HCT116 (cell line): ENCODE results near the gene PPFIBP1.

Source experiments
- CTCF ChIP-seq, 3 experiments: fragments of 200-600 bp in 1 of 3; sonication (generic) in 1 of 3; IDR thresholded peaks in 2 of 3; conservative IDR thresholded peaks in 1 of 3; 2 replicates each; pipeline ENCODE4 v1.5.1; 2012 to 2017; ENCODE audit warnings: low read depth in 2 of 3, low read length in 2 of 3, antibody characterized with exemption in 1 of 3, borderline replicate concordance in 1 of 3, control low read depth in 1 of 3, mild to moderate bottlenecking in 1 of 3, mixed read lengths in 1 of 3, mixed run types in 1 of 3, moderate library complexity in 1 of 3; ENCODE audit not compliant: insufficient read depth in 1 of 3
- EZH2 ChIP-seq: fragments of 200-600 bp; sonication (generic); IDR thresholded peaks from 2 replicates; pipeline ENCODE4 v1.6.1; 2017; ENCODE audit warnings: antibody characterized with exemption, mixed run types
- EZH2phosphoT487 ChIP-seq: fragments of 200-600 bp; IDR thresholded peaks from 2 replicates; pipeline ENCODE4 v1.6.1; 2018; ENCODE audit warnings: antibody characterized with exemption, borderline replicate concordance
- JUND ChIP-seq: IDR thresholded peaks from 2 replicates; pipeline ENCODE4 v1.6.1; 2012
- POLR2A ChIP-seq: IDR thresholded peaks from 2 replicates; pipeline ENCODE4 v1.7.0; 2011; ENCODE audit warnings: borderline replicate concordance; ENCODE audit not compliant: insufficient read depth, insufficient read length; ENCODE audit errors: extremely low read depth
- POLR2AphosphoS5 ChIP-seq: IDR thresholded peaks from 2 replicates; pipeline ENCODE4 v1.6.1; 2011; ENCODE audit warnings: mild to moderate bottlenecking, low read depth, low read length, moderate library complexity
- SRF ChIP-seq: IDR thresholded peaks from 2 replicates; pipeline ENCODE4 v1.6.1; 2012; ENCODE audit warnings: low read depth
- YY1 ChIP-seq: IDR thresholded peaks from 2 replicates; pipeline ENCODE4 v1.6.1; 2011; ENCODE audit warnings: low read length, low read depth, moderate library complexity, mild to moderate bottlenecking; ENCODE audit not compliant: insufficient replicate concordance; ENCODE audit errors: extremely low read depth
- TF ChIP-seq, protein P1 (sequence below): IDR thresholded peaks from 2 replicates; pipeline ENCODE4 v1.6.1; 2012

- TF ChIP-seq YY1: no peak
- no peak for TF ChIP-seq CTCF (IDR thresholded peaks at IDR 0.05 in 2 of 3, conservative IDR thresholded peaks at IDR 0.05 in 1 of 3; ENCODE audit: borderline replicate concordance in 1 of 3, insufficient read depth in 1 of 3, low read depth in 2 of 3, low read length in 2 of 3)
- TF ChIP-seq POLR2A: no peak
- no peak for TF ChIP-seq EZH2
- TF ChIP-seq POLR2AphosphoS5: no peak
- no peak for TF ChIP-seq SRF
- no peak for TF ChIP-seq JUND
- no peak for TF ChIP-seq EZH2phosphoT487
- TF ChIP-seq, protein P1, sequence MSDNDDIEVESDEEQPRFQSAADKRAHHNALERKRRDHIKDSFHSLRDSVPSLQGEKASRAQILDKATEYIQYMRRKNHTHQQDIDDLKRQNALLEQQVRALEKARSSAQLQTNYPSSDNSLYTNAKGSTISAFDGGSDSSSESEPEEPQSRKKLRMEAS: no peak
Measured at GRCh38 chr12:27505761-27506160, 18.2 kb upstream of the PPFIBP1 start.
